ENCODE data around the gene NPR3.
"Not testable (repeated sequence)": the region's sequence is repeated elsewhere in the genome, so short reads cannot be mapped to it uniquely, and the experiment has no call there.

The NPR3 gene

GRCh38 chr5:32767948-32768467, 56.9 kb downstream of the NPR3 start:
- no peak for DNase-seq (ENCODE audit: low spot score)

- DNase-seq (ENCODE audit: low spot score) = no peak
Measured at GRCh38 chr5:32769711-32770110, 58.6 kb downstream of the NPR3 start.

GRCh38 chr5:32770444-32770843, 59.3 kb downstream of the NPR3 start:
- no peak for DNase-seq (ENCODE audit: low spot score)

- no peak for DNase-seq (ENCODE audit: low spot score)
Measured at GRCh38 chr5:32771037-32771436, 59.9 kb downstream of the NPR3 start.

- DNase-seq (ENCODE audit: low spot score) = no peak
Measured at GRCh38 chr5:32773944-32774343, 62.8 kb downstream of the NPR3 start.

- no peak for DNase-seq (ENCODE audit: low spot score)
Measured at GRCh38 chr5:32776200-32776599, 65.1 kb downstream of the NPR3 start.

- DNase-seq (ENCODE audit: low spot score) = no peak
Measured at GRCh38 chr5:32777222-32777621, 66.1 kb downstream of the NPR3 start.

- DNase-seq (ENCODE audit: low spot score) = no peak
Measured at GRCh38 chr5:32777733-32778132, 66.6 kb downstream of the NPR3 start.

GRCh38 chr5:32778403-32778802, 67.3 kb downstream of the NPR3 start:
- no peak for DNase-seq (ENCODE audit: low spot score)

- no peak for DNase-seq (ENCODE audit: low spot score)
Measured at GRCh38 chr5:32779754-32780415, 68.8 kb downstream of the NPR3 start.

- no peak for DNase-seq (ENCODE audit: low spot score)
Measured at GRCh38 chr5:32780508-32780919, 69.4 kb downstream of the NPR3 start.

- DNase-seq (ENCODE audit: low spot score) = no peak
Measured at GRCh38 chr5:32783661-32784060, 72.5 kb downstream of the NPR3 start.

- DNase-seq (ENCODE audit: low spot score) = no peak
Measured at GRCh38 chr5:32785611-32786254, 74.6 kb downstream of the NPR3 start.

GRCh38 chr5:32786311-32786710, 75.2 kb downstream of the NPR3 start:
- no peak for DNase-seq (ENCODE audit: low spot score)

GRCh38 chr5:32790411-32790951, 79.4 kb downstream of the NPR3 start:
- no peak for DNase-seq (ENCODE audit: low spot score)

- DNase-seq (ENCODE audit: low spot score) = no peak
Measured at GRCh38 chr5:32791536-32792243, 80.6 kb downstream of the NPR3 start.

GRCh38 chr5:32794086-32794485, 83.0 kb downstream of the NPR3 start:
- DNase-seq (ENCODE audit: low spot score) = no peak

GRCh38 chr5:32802764-32803163, 91.6 kb downstream of the NPR3 start:
- no peak for DNase-seq (ENCODE audit: low spot score)

- DNase-seq (ENCODE audit: low spot score) = no peak
Measured at GRCh38 chr5:32803656-32804055, 92.5 kb downstream of the NPR3 start.

GRCh38 chr5:32805462-32805861, 94.3 kb downstream of the NPR3 start:
- DNase-seq (ENCODE audit: low spot score) = not testable (repeated sequence)

GRCh38 chr5:32805971-32806638, 95.0 kb downstream of the NPR3 start:
- no peak for DNase-seq (ENCODE audit: low spot score)

GRCh38 chr5:32808783-32809182, 97.7 kb downstream of the NPR3 start:
- DNase-seq (ENCODE audit: low spot score) = no peak
